ENCODE measurements around the gene PLEKHG4B. TPM values are rescaled to one million over a fixed set of nuclear protein-coding genes. Genes with fewer than 3 reads are reported as not detected.

PLEKHG4B gene
- total and polyA plus RNA-seq, 2 of the 8 experiments (the other 6 are each of a cell fraction or from before 2014, with no cell fraction given), result 31.1 to 43.6 TPM

DNA sequence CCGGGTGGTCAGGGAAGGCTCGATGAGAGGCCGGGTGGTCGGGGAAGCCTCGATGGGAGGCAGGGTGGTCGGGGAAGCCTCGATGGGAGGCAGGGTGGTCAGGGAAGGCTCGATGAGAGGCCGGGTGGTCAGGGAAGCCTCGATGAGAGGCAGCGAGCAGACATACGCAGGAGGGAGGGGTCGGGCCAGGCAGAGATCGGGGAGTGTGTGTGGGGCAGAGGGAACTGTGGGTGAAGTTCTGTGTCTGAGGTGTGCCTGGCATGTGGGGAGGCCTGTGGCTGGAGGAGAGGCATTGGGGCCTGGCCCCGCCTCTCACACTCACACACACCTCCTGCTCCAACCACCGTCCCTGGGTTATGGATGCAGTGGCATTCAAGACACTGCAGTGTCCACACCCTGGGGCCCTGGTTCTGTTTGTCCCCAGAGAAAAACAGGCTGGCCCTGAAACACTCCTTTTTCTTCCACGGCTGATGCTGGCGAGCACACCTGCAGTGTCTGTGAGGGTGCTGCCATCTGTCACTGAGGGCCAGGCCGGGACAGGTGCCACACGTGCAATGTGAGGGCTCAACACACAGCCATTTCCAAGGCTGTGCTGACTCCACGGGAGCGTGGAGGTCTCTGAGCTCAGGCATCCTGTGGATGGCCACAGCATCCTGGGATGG lies 6.5 kb upstream of the PLEKHG4B start:
- Histone ChIP-seq H2BK12ac (ENCODE audit: low read depth, low read length) (peak overlapping the region; percentile 63; the same call in 1 of the 2 replicates), H2BK15ac (ENCODE audit: low read length) (0 out of 2 replicates have a peak overlapping the region, but pooled peaks have one; percentile 88), H4K5ac (ENCODE audit: insufficient read length, low read depth, low read length) (peak overlapping the region; percentile 46), H3K9ac (replicated peaks in 1 of 4; ENCODE audit: extremely low read depth in 1 of 4, low read depth in 3 of 4, low read length in 3 of 4) (peak overlapping the region in 1 of 4 experiments; percentile 4; a peak in 1 of 7 replicates), H3K23ac (ENCODE audit: insufficient read length) (no peak overlapping the region), H3K27ac (ENCODE audit: low read depth, low read length) (no peak overlapping the region), H2BK20ac (ENCODE audit: low read length) (peak overlapping the region; percentile 32; the same call in 1 of the 2 replicates), H3K4ac (replicated peaks; ENCODE audit: insufficient read length, low read depth, low read length) (peak overlapping the region; percentile 74), H3K56ac (replicated peaks; ENCODE audit: insufficient read length, low read depth, low read length) (no peak overlapping the region), H3K9me3 (ENCODE audit: insufficient read depth in 2 of 2, low read depth in 1 of 2, low read length in 1 of 2) (no peaks in the 10 kb centered on the region), H3K36me3 (ENCODE audit: control insufficient read depth in 2 of 4, insufficient read depth in 4 of 4, low read length in 3 of 4) (no peaks in the 10 kb centered on the region), H2BK120ac (replicated peaks; ENCODE audit: low read depth, low read length) (peak overlapping the region; percentile 63), H4K20me1 (replicated peaks in 1 of 2; ENCODE audit: control insufficient read depth in 1 of 2, insufficient read depth in 2 of 2, low read length in 2 of 2) (peaks cover 0 to 2% of the 10 kb centered on the region in 2 experiments), H3K79me1 (ENCODE audit: low read depth, low read length) (peaks cover 2% of the 10 kb centered on the region; the same call in 1 of the 2 replicates), H3K14ac (ENCODE audit: insufficient read length) (no peak overlapping the region), H3K4me1 (replicated peaks in 1 of 4; ENCODE audit: control insufficient read depth in 3 of 4, insufficient read depth in 4 of 4, low read length in 3 of 4) (peaks cover 3 to 25% (median 17%) of the 10 kb centered on the region in 4 experiments), H3K27me3 (replicated peaks in 1 of 4; ENCODE audit: control insufficient read depth in 3 of 4, extremely low read depth in 1 of 4, insufficient read depth in 3 of 4, low read length in 3 of 4) (no peaks in the 10 kb centered on the region; a peak in 2 of 7 replicates), H2AFZ (ENCODE audit: low read length) (no peak overlapping the region), H2AK5ac (ENCODE audit: low read depth, low read length) (peak overlapping the region; percentile 93; the same call in 1 of the 2 replicates), H3K18ac (ENCODE audit: extremely low read depth, low read length) (peak overlapping the region; percentile 78), H2BK5ac (ENCODE audit: low read depth, low read length) (no peak overlapping the region), H4K91ac (replicated peaks; ENCODE audit: insufficient read length, low read length) (peak overlapping the region; percentile 94), H4K8ac (ENCODE audit: extremely low read depth, insufficient read depth, low read length) (no peak overlapping the region), H3K79me2 (ENCODE audit: control insufficient read depth in 1 of 2, insufficient read depth in 2 of 2, low read length in 2 of 2) (no peaks in the 10 kb centered on the region), H3K4me3 (ENCODE audit: extremely low read depth in 1 of 4, insufficient read depth in 2 of 4, low read depth in 3 of 4, low read length in 4 of 4) (no peak overlapping the region), H3K4me2 (ENCODE audit: insufficient read depth in 1 of 2, low read depth in 2 of 2, low read length in 2 of 2) (no peak overlapping the region), H3K23me2 (ENCODE audit: low read depth, low read length) (no peaks in the 10 kb centered on the region)
- DNase-seq (ENCODE audit: low read depth in 1 of 2, low spot score in 2 of 2) (no peak), FAIRE-seq (no peak)
- POLR2A ChIA-PET (ENCODE audit: partially characterized antibody), result no interaction called here
- WGBS, 2 experiments (ENCODE audit: extremely low coverage in 1 of 2, insufficient coverage in 1 of 2, insufficient read length in 1 of 2, insufficient replicate concordance in 2 of 2, low coverage in 1 of 2, low lambda C conversion rate in 2 of 2, missing lambda C conversion rate in 1 of 2), result 87% methylated on average over 14 of the region's 22 CpGs; no CpG with 5 or more reads in 1 of the 2 experiments
- CTCF ChIA-PET (ENCODE audit: partially characterized antibody), result no interaction called here
- no peak for TF ChIP-seq RBBP5 (IDR thresholded peaks at IDR 0.05; ENCODE audit: borderline replicate concordance, low read depth, low read length)
- TF ChIP-seq RXRA (IDR thresholded peaks at IDR 0.05; ENCODE audit: insufficient read depth, low read depth, low read length), result no peak
- TF ChIP-seq RFX5 (IDR thresholded peaks at IDR 0.05; ENCODE audit: borderline replicate concordance, low read depth, low read length), result no peak
- TF ChIP-seq SP4 (IDR thresholded peaks at IDR 0.05; ENCODE audit: low read length), result no peak
